H9 (cell line): ENCODE measurements around the gene CLDN16. TPM values are rescaled to one million over a fixed set of nuclear protein-coding genes. Genes with fewer than 3 reads are reported as not detected.

Source experiments
- DNase-seq: peaks from one replicate; pipeline ENCODE4 v3.0.0-alpha.2; 2017
- H2AFZ ChIP-seq: one replicate; pipeline ENCODE4 v1.6.1; 2013; ENCODE audit warnings: mild to moderate bottlenecking, low read length, control low read depth, moderate library complexity
- H2AK5ac ChIP-seq: 2 replicates; pipeline ENCODE4 v1.6.1; 2013; ENCODE audit warnings: low read length, control low read depth, mixed read lengths; ENCODE audit not compliant: insufficient read length
- H2BK120ac ChIP-seq: one replicate; pipeline ENCODE4 v1.6.1; 2013; ENCODE audit warnings: low read depth, mild to moderate bottlenecking, low read length, control low read depth, inconsistent platforms; ENCODE audit not compliant: poor library complexity, severe bottlenecking
- H2BK12ac ChIP-seq: 2 replicates; pipeline ENCODE4 v1.6.1; 2013; ENCODE audit warnings: low read length, control low read depth, mixed read lengths, low read depth; ENCODE audit not compliant: insufficient read length
- H2BK15ac ChIP-seq: 2 replicates; pipeline ENCODE4 v1.6.1; 2013; ENCODE audit warnings: low read depth, low read length, control low read depth
- H2BK20ac ChIP-seq: one replicate; pipeline ENCODE4 v1.6.1; 2013; ENCODE audit warnings: low read depth, mild to moderate bottlenecking, low read length, control low read depth, inconsistent platforms; ENCODE audit not compliant: poor library complexity, severe bottlenecking
- H2BK5ac ChIP-seq: 2 replicates; pipeline ENCODE4 v1.6.1; 2013; ENCODE audit warnings: low read length, control low read depth, mixed read lengths; ENCODE audit not compliant: insufficient read length
- H3K14ac ChIP-seq: 2 replicates; pipeline ENCODE4 v1.6.1; 2013; ENCODE audit warnings: low read length, control low read depth; ENCODE audit not compliant: insufficient read depth
- H3K18ac ChIP-seq: 2 replicates; pipeline ENCODE4 v1.6.1; 2013; ENCODE audit warnings: low read depth, mild to moderate bottlenecking, mixed read lengths, low read length, control low read depth; ENCODE audit not compliant: insufficient read length
- H3K23ac ChIP-seq: 2 replicates; pipeline ENCODE4 v1.6.1; 2013; ENCODE audit warnings: low read length, control low read depth, mixed read lengths, low read depth; ENCODE audit not compliant: insufficient read length
- H3K23me2 ChIP-seq: 2 replicates; pipeline ENCODE4 v1.6.1; 2013; ENCODE audit warnings: low read depth, mild to moderate bottlenecking, mixed read lengths, low read length, control low read depth; ENCODE audit not compliant: insufficient read length, poor library complexity, severe bottlenecking
- H3K27ac ChIP-seq: 2 replicates; pipeline ENCODE4 v1.5.1; 2013; ENCODE audit warnings: low read length, control low read depth, mixed read lengths, low read depth; ENCODE audit not compliant: insufficient read length
- H3K27me3 ChIP-seq: 2 replicates; pipeline ENCODE4 v1.6.1; 2013; ENCODE audit warnings: low read length, control low read depth, inconsistent platforms; ENCODE audit not compliant: insufficient read depth
- H3K4ac ChIP-seq: 2 replicates; pipeline ENCODE4 v1.6.1; 2013; ENCODE audit warnings: low read depth, mild to moderate bottlenecking, control low read depth, inconsistent platforms, low read length, moderate library complexity
- H3K4me1 ChIP-seq: 2 replicates; pipeline ENCODE4 v1.6.1; 2013; ENCODE audit warnings: low read length, control low read depth, inconsistent platforms; ENCODE audit not compliant: insufficient read depth
- H3K4me2 ChIP-seq: 2 replicates; pipeline ENCODE4 v1.6.1; 2013; ENCODE audit warnings: low read length, control low read depth, mixed read lengths; ENCODE audit not compliant: insufficient read length, insufficient read depth
- H3K56ac ChIP-seq: 2 replicates; pipeline ENCODE4 v1.6.1; 2013; ENCODE audit warnings: low read depth, mild to moderate bottlenecking, mixed read lengths, low read length, control low read depth; ENCODE audit not compliant: insufficient read length
- H3K79me1 ChIP-seq: 2 replicates; pipeline ENCODE4 v1.6.1; 2013; ENCODE audit warnings: low read depth, mild to moderate bottlenecking, moderate library complexity, low read length, control low read depth, inconsistent platforms; ENCODE audit not compliant: insufficient read depth, poor library complexity, severe bottlenecking
- H3K79me2 ChIP-seq: 2 replicates; pipeline ENCODE4 v1.6.1; 2013; ENCODE audit warnings: low read length, control low read depth, inconsistent platforms; ENCODE audit not compliant: insufficient read depth
- H3K9ac ChIP-seq: 2 replicates; pipeline ENCODE4 v1.6.1; 2013; ENCODE audit warnings: low read length, control low read depth, mixed read lengths; ENCODE audit not compliant: insufficient read length; ENCODE audit errors: extremely low read depth
- H3K9me3 ChIP-seq: one replicate; pipeline ENCODE4 v1.6.1; 2013; ENCODE audit warnings: low read depth, low read length, inconsistent platforms; ENCODE audit not compliant: control insufficient read depth
- H3T11ph ChIP-seq: one replicate; pipeline ENCODE4 v1.6.1; 2013; ENCODE audit warnings: mild to moderate bottlenecking, low read length, control low read depth, inconsistent platforms
- H4K20me1 ChIP-seq: one replicate; pipeline ENCODE4 v1.6.1; 2013; ENCODE audit not compliant: control insufficient read depth, insufficient read length, insufficient read depth
- H4K5ac ChIP-seq: 2 replicates; pipeline ENCODE4 v1.6.1; 2013; ENCODE audit warnings: low read depth, mild to moderate bottlenecking, mixed read lengths, low read length, control low read depth; ENCODE audit not compliant: insufficient read length
- H4K8ac ChIP-seq: replicated peaks from 2 replicates; pipeline ENCODE4 v1.6.1; 2013; ENCODE audit warnings: low read length, control low read depth, mixed read lengths, low read depth; ENCODE audit not compliant: insufficient read length
- H4K91ac ChIP-seq: 2 replicates; pipeline ENCODE4 v1.6.1; 2013; ENCODE audit warnings: low read depth, mild to moderate bottlenecking, moderate library complexity, mixed read lengths, low read length, control low read depth; ENCODE audit not compliant: insufficient read length
- H3K27ac Mint-ChIP-seq, 3 experiments: 2 replicates in 2 of 3; 3 replicates in 1 of 3; pipeline ENCODE4 v1.8.0; 2020 to 2021; ENCODE audit warnings: mixed read lengths in 3 of 3, mild to moderate bottlenecking in 1 of 3, moderate library complexity in 1 of 3
- H3K27me3 Mint-ChIP-seq: 2 replicates; pipeline ENCODE4 v1.8.0; 2021; ENCODE audit warnings: low read depth, mild to moderate bottlenecking, moderate library complexity, mixed read lengths
- H3K36me3 Mint-ChIP-seq, 3 experiments: 2 replicates in 2 of 3; 3 replicates in 1 of 3; pipeline ENCODE4 v1.8.0; 2020 to 2021; ENCODE audit warnings: low read depth in 3 of 3, mixed read lengths in 3 of 3; ENCODE audit not compliant: insufficient read depth in 1 of 3
- H3K4me1 Mint-ChIP-seq, 2 experiments: 2 replicates each; pipeline ENCODE4 v1.8.0; 2020; ENCODE audit warnings: mixed read lengths in 2 of 2
- H3K4me3 Mint-ChIP-seq, 2 experiments: 2 replicates in 1 of 2; 3 replicates in 1 of 2; pipeline ENCODE4 v1.8.0; 2020 to 2021; ENCODE audit warnings: mild to moderate bottlenecking in 2 of 2, mixed read lengths in 2 of 2, moderate library complexity in 1 of 2
- H3K9me3 Mint-ChIP-seq, 2 experiments: 2 replicates in 1 of 2; 3 replicates in 1 of 2; pipeline ENCODE4 v1.8.0; 2020; ENCODE audit warnings: mild to moderate bottlenecking in 2 of 2, mixed read lengths in 2 of 2, moderate library complexity in 1 of 2
- WGBS: extraction: QIAGEN DNeasy Blood & Tissue Kit; methylation state at CpG from one replicate; pipeline ENCODE4 v1.1.7; 2013; ENCODE audit warnings: missing lambda C conversion rate, low lambda C conversion rate, mixed read lengths; ENCODE audit not compliant: insufficient read length; ENCODE audit errors: extremely low coverage; 5-methylcytosine and 5-hydroxymethylcytosine counted together
- total RNA-seq: library from RNA; stranded (reverse); gene quantifications from 2 replicates; pipeline ENCODE4 v1.2.1, GENCODE V29; 2021
- TF ChIP-seq, protein P1 (sequence below): fragments of 200-600 bp; sonication (generic); conservative IDR thresholded peaks from 3 replicates; pipeline ENCODE4 v1.8.0; 2021; ENCODE audit warnings: antibody characterized with exemption, mild to moderate bottlenecking

Gene CLDN16
- total RNA-seq, 1 experiment from 2014 or later, result not detected

DNA sequence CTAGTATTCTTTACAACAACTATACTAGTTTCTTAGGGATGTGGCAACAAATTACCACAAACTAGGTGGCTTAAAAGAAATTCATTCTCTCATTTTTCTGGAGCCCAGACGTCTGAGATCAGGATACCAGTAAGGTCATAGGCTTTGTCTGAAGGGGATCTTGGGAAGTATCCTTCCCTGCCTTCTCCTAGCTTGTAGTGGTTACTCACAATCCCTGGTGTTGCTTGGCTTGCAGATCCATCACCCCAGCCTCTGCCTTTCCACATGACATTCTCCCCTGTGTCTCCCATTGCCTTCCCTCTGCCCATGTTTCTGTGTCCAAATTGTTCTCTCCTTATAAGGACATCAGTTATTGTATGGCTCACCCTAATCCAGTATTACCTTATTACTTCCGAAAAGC lies 41.4 kb upstream of the CLDN16 start:
- H3K4ac ChIP-seq, result no peak overlapping the region
- H3K4me1 Mint-ChIP-seq, result no peaks in the 10 kb centered on the region; a peak in 1 of 4 replicates
- H3K27ac Mint-ChIP-seq, result no peak overlapping the region
- H3K4me1 ChIP-seq, result no peaks in the 10 kb centered on the region
- no CpG with 5 or more reads among the region's 2 CpGs for WGBS
- no peaks in the 10 kb centered on the region for H3K79me1 ChIP-seq
- no peak overlapping the region for H3K4me2 ChIP-seq
- TF ChIP-seq, protein P1, sequence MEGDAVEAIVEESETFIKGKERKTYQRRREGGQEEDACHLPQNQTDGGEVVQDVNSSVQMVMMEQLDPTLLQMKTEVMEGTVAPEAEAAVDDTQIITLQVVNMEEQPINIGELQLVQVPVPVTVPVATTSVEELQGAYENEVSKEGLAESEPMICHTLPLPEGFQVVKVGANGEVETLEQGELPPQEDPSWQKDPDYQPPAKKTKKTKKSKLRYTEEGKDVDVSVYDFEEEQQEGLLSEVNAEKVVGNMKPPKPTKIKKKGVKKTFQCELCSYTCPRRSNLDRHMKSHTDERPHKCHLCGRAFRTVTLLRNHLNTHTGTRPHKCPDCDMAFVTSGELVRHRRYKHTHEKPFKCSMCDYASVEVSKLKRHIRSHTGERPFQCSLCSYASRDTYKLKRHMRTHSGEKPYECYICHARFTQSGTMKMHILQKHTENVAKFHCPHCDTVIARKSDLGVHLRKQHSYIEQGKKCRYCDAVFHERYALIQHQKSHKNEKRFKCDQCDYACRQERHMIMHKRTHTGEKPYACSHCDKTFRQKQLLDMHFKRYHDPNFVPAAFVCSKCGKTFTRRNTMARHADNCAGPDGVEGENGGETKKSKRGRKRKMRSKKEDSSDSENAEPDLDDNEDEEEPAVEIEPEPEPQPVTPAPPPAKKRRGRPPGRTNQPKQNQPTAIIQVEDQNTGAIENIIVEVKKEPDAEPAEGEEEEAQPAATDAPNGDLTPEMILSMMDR, result no peak
- no peak overlapping the region for H4K5ac ChIP-seq
- H2BK5ac ChIP-seq, result no peak overlapping the region
- no peak overlapping the region for H2AFZ ChIP-seq
- no peak overlapping the region for H3K14ac ChIP-seq
- H2BK120ac ChIP-seq, result no peak overlapping the region
- no peaks in the 10 kb centered on the region for H3K9me3 ChIP-seq
- H3T11ph ChIP-seq, result no peak overlapping the region
- H3K23ac ChIP-seq, result no peak overlapping the region
- H4K91ac ChIP-seq, result no peak overlapping the region
- no peaks in the 10 kb centered on the region for H4K20me1 ChIP-seq
- H3K9me3 Mint-ChIP-seq, result peaks cover 0 to 6% of the 10 kb centered on the region in 2 experiments; a peak in 2 of 5 replicates
- no peak overlapping the region for H3K9ac ChIP-seq
- DNase-seq, result no peak
- no peak overlapping the region for H3K4me3 Mint-ChIP-seq
- no peak overlapping the region for H3K56ac ChIP-seq
- no peaks in the 10 kb centered on the region for H3K27me3 ChIP-seq
- no peak overlapping the region for H2BK20ac ChIP-seq
- no peak overlapping the region for H3K27ac ChIP-seq
- no peaks in the 10 kb centered on the region for H3K23me2 ChIP-seq
- H2BK15ac ChIP-seq, result no peak overlapping the region
- H3K79me2 ChIP-seq, result no peaks in the 10 kb centered on the region
- no peak overlapping the region for H2AK5ac ChIP-seq
- H3K27me3 Mint-ChIP-seq, result no peaks in the 10 kb centered on the region
- H3K18ac ChIP-seq, result no peak overlapping the region
- no peak overlapping the region for H2BK12ac ChIP-seq
- no peak overlapping the region for H4K8ac ChIP-seq
- no peaks in the 10 kb centered on the region for H3K36me3 Mint-ChIP-seq
